GM18873 (cell line): Measurements from ENCODE around the gene TMED10.
"Not testable (repeated sequence)": the region's sequence is repeated elsewhere in the genome, so short reads cannot be mapped to it uniquely, and the experiment has no call there.

Experiments
- ATAC-seq: cut with Tn5 transposase; IDR thresholded peaks from one replicate; pipeline ENCODE4 v1.9.1; 2021; ENCODE audit warnings: mild to moderate bottlenecking, moderate library complexity, moderate number of reproducible peaks; ENCODE audit not compliant: unreplicated experiment, low FRiP score

Gene TMED10

DNA sequence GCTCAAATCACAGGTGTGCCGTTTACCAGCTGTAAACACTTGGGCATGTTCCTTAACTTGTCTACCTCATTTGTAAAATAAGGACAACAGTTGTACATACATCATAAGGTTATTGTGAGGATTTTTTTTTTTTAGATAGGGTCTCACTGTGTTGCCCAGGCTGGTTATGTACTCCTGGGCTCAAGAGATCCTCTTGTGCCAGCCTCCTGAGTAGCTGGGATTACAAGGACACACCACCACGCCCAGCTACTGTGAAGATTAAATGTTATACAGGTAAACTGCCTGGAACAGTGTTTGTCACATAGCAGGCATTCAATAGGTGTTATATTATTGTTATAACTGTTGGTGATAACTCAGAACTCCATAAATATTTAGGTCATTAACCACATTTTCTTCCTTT lies 12.7 kb downstream of the TMED10 start:
- ATAC-seq, result no peak

DNA sequence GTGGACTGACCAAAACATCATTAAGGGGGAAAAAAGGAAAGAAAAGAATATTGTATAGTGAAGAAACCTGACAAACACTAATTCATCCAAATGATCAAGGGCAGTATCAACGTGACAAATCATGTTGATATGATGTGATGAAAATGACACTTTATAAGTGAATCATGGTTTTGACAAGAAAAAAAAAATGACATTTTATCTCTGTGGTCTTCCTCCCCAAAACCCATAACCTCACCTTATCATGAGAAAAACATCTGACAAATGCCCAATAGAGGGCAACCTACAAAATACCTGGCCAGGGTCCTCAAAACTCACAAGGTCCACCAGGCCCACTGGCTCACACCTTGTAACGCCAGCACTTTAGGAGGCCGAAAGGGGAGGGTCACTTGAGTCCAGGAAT lies 13.8 kb downstream of the TMED10 start:
- ATAC-seq, result no peak

DNA sequence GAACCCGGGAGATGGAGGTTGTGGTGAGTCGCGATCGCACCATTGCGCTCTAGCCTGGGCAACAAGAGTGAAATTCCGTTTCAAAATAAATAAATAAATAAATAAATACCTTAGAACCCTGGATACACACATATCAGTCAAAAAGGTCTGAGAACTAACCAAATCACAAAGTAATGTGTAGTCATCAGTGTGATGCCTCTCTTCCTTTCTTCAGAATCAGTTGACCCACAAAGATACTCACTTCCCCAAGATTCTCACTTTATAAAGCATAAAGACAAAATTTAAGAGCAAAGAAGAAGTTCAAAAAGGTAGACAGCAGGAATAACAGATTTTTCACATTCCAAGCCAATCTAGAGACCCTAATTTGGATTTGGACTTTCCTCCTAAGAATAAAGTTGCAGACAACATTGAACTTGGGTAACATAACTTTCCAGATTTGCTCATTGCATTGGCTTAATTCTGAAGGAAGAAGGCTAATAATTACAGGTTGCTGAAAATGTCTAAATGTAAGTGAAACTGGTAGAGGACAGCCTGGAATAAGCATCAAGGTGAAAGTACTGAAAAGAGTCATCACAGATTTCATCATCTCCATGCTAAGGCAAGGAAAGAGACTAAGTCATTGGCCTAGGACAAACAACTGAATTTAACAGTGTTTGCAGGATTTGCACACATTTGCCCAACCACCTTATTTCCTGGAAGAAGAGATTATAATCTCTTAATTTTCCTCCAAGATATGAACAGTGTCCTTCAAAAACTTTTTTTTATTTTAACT lies 17.4 kb downstream of the TMED10 start:
- ATAC-seq, result no peak

DNA sequence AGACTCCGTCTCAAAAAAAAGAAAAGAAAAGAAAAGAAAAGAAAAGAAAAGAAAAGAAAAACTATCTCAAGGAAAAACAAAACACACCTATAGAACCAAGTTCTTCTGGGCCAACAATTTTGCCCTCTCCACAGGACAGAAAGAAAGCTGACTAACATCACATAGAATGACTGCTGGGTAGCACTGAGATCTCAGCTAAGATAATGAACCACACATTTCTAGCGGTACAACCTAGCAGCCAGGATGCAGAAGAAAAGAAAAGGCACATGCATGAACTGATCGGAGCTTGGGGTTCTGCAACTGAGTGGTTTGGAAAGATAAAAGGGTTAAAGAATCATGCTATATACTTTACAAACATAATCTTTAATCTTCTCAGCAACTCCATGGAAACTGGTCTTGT lies 19.5 kb downstream of the TMED10 start:
- ATAC-seq, result no peak

DNA sequence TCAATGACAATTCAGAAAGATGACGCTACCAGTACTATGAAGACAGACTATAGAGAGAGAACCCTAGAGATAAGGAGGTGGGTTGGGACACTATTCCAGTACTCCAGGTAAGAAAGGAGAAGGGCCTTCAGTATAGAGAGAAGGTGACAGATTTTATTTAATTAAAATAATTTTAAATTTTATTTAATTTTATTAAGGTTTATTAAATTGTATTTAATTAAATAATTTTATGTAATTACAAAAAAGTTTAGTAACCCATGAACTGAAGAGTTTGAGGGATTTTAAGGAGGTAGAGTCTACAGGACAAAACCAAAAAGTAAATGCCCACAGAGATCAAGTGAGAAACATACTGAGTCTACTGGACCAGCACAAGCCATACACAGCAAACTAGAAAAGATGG lies 20.3 kb downstream of the TMED10 start:
- ATAC-seq, result no peak

DNA sequence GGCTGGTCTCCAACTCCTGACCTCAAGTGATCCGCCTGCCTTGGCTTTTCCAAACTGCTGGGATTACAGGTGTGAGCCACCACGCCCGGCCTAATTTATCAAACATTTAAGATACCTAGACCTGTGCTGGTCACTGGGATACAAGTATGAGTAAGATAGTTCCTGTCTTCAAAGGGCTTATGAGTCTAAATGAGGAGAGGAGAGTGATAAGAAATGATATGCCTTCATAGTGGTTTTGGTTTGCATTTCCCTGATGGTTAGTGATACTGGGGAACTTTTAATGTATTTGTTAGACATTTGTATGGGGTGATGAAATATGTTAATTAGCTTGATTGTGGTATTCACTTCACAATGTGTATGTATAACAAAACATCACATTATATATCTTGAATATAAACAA lies 21.2 kb downstream of the TMED10 start:
- ATAC-seq, result no peak

DNA sequence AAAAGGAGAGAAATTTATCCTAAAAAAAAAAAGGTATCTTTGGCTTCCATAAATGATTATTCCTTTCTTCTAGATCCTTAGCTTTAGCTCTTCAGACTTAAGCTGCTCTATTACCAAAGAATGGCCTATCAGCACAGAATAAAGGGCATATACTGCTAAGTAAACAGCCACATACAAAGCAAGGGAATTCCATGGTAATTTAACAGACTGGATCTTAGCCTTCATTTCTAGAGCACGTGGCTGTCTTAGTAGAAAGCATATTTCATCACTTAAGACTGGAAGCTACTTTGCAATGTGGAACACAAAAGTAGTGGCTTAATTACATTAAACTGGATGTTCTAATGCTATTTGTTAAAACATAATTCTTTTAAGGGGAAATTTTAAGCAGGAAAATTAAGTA lies 23.1 kb downstream of the TMED10 start:
- no peak for ATAC-seq

DNA sequence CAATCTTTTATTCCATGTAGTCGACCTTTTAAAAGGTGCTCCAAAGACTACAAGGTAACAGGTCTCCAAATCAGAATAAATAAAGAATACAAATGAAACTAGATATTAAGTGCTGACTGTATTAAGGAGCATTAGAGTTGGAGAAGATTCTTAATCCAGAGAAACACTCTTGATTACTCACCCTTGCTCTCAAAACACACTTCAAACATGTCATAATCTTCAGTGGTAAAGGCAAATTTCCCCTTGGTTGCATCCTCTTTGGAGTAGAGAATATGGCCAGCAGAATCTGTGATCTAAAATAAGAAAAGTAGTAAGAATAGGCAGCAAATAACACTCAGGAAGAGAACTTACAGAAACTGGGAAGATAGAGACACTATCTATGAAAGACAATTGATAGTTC lies 24.6 kb downstream of the TMED10 start:
- no peak for ATAC-seq

DNA sequence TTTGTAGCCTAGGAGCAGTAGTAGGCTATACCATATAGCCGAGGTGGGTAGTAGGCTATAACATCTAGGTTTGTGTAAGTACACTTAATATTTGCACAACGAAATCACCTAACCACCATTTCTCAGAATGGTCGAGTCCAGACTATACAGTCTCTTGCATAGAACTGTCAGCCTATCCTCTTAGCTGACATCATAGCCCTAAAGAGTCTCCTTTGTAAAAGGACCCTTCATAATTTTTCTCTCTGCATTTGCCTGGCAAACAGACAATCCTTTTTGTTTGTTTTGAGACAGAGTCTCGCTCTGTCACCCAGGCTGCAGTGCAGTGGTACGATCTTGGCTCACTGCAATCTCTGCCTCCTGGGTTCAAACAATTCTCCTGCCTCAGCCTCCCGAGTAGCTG lies 25.8 kb downstream of the TMED10 start:
- ATAC-seq, result not testable (repeated sequence)

DNA sequence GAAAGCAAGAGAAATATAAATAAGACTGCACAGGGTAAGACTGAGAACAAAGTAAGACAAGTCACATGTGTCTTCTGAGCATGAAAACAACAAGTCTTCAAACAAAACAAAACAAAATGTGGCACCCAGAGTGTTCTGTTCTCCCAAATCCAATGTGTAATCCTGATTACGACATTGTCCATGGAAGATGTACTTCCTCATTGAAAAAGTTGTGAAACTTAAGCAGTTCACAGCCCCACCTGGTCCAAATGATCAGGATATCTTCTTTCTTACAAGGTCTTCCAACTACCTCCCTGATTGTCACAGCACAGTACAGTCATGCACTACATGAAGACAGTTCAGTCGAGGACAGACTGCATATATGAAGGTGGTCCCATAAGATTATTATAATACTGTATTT lies 26.3 kb downstream of the TMED10 start:
- ATAC-seq, result no peak

DNA sequence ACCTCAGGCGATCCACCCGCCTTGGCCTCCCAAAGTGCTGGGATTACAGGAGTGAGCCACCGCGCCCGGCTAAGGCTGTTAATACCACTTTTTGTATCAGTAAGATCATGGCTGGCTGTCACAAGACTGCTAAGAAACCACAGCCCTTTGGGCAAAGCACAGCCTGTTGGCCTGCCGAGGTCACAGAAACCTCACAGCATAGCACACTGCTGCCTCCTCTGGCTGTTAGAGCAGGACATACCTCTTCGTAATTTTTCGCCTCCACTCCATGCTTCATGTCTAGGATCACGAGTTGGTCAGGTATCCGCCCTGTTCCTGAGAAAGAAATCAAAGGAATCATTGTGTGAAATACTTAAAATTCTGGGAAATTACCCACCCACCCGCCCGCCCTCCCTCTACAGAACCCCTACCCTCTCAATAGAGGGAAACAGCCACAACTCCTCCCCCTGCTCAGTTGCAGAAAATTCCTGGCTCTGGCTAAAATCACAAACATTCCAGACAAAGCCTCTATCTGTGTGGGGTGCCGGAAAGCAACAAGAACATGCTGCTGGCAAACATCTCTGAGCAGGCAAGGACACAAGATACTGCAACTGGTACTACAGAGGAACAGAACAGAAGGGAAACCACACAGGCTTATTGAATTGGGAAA lies 28.9 kb downstream of the TMED10 start:
- ATAC-seq, result no peak

DNA sequence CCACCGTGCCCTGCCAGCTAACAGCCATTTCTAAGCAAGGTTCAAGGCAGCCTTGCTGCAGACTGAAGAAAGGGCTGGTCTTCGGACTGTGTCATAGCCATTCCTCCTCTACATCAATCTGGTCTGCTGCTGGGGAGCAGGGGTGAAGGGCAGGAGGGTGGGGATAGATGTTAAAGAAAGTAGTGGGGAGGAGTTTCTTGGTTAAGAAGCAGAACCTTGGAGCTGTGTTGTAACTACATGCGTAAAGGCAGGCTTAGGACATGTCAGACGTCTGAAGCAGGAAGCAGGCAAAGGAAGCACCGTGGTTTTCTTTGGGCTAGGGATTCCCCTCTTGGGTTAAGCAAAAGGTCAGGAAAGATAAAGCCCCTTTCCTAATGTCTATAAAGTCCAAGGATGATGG lies 31.5 kb downstream of the TMED10 start:
- ATAC-seq, result no peak

DNA sequence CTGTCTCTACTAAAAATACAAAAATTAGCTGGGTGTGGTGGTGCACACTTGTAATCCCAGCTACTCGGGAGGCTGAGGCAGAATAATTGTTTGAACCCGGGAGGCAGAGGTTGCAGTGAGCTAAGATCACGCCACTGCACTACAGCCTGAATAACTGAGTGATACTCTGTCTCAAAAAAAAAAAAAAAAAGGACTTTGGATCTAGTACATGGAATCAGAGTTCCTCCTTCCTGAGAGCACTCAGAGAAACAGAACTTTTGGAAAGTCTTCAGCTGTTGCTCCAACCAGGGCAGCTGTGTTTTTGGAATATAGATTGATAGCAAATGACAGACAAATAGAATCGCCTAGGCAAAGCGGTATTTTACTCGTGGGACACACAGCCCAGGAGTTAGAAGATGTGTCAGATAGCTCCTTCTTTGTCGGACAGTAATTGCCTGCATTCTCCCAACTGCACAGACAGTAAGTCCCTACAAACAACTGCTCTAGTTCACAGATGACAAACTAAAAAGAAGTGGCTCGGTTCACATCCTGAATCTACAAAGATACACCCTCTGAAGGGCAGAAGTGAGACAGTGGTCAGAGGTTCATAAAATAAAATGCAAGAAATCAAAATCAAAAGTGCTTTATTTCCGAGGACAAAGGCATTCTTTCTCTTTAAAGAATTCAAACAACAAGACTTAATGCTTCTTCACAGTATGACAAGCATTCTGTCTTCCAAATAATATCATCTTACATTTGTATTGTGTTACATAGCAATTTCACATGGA lies 32.5 kb downstream of the TMED10 start:
- ATAC-seq, result no peak

DNA sequence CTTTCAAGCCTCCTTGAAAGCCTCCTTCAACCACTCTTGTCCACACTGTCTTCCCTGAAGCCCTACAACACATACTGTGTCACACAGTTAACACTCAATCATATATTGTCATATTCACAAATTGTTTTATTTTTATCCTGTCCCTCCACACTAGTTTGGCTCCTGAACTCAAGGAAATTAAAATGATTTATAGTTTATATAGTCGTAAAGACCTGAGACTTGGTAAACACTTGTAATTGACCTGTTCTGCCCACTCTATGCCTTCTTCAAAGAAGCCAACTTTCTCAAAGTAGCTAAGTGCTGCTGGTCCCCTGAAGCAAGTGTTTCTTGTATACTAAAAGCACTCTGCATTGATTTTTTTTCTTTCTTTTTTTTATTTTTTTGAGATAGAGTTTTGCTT lies 33.9 kb downstream of the TMED10 start:
- no peak for ATAC-seq

DNA sequence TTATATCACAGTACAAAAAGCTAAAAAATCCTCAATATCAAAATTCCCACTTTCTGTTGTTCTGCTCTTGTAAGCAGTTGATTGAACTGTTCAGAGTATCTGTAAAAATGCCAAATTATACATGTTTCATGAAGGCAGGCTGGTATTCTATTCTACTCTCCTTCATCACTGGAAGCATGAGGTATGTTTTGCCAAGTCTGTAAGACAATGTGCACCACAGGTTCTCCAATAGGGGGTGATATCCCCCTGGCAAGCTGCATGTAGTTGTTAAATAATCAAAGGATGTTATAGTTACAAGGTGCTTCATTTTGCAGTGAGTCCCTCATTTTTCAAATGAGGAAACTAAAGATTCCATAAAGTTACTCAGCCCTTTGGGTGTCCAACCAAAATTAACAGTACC lies 34.4 kb downstream of the TMED10 start:
- ATAC-seq, result no peak

DNA sequence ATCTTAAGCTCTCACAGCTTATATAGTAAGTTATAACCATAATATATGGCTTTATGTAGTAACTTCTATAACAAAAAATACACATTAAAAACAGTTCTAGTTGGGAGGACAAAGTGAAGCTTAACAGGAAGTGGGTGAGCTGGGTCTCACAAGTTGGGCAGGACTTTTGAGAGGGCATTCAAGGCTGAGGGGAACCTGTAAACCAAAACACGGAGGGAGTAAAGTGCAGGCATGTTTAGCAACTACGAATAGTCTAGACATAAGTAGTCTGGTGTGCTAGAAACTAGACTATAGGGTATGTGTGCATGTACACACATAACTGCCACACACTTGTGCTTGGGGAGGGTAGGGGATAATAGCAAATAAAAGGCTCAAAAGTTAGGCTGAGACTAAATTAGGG lies 35.4 kb downstream of the TMED10 start:
- ATAC-seq, result no peak

DNA sequence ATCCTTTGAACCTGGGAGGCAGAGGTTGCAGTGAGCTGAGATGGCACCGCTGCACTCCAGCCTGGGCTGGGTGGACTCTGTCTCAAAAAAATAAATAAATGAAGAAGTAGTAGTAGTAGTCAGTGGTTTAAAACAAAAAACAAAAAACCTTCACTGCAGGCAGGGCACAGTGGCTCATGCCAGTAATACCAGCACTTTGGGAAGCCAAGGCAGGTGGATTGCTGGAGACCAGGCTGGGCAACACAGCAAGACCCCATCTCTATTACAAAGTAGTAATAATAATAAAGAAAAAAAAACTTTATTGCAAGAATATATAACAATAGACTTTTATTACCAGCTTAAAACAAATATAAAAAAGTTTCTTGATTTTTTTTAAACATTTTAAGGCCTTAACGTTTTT lies 35.8 kb downstream of the TMED10 start:
- ATAC-seq, result no peak

DNA sequence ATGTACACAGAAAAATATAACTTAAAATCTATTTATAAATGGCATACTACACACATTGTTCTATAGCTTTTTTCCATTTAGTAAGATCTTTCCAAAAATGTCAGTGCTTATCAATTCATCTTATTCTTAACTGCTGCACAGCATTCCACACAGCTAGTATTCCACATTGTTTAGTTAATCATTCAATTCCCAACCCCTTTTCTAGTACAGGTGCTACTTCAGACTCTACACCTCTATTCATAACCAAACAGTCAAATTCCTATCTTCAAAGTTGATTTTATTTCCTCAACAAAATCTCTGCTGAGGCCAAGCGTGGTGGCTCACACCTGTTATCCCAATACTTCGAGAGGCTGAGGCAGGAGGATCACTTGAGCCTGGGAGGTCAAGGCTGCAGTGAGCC lies 37.2 kb downstream of the TMED10 start:
- ATAC-seq, result no peak

DNA sequence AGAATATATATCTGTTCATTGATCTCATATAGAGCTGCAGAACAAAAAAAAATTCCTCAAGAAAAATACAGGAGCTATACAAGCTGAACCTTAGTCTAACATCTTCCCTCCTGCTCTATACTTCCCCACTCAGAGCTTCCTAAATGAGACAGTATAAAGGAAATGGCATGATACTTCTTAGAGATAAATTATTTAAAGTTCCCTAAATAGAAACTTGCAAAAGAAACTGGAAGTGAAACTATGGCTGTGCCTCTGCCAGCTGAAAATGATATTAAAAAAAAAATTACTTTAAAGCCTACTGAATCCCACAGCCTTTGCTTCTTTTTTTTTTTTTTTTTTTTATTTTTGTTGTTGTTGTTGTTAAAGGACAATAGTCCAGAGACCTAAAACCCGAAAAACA lies 37.9 kb downstream of the TMED10 start:
- ATAC-seq, result no peak

DNA sequence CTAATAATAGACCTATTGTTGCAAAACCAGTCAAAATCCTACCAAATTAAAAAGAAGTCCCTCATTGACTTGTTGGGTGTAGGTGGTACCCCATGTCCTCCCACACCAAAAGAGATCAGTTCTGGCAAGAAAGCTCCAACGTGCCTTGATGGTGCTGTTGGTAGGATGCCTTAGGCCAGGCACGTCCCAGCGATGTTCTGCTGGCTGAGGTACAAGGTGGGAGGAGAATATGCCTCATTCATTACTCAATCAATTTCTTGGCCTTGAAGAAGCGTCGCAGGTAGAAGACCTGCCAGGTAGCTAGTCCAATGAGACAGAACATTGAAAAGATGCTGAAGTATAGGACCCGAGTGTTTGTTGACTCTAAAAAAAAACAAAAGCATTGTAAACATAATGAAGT lies 41.8 kb downstream of the TMED10 start:
- no peak for ATAC-seq

DNA sequence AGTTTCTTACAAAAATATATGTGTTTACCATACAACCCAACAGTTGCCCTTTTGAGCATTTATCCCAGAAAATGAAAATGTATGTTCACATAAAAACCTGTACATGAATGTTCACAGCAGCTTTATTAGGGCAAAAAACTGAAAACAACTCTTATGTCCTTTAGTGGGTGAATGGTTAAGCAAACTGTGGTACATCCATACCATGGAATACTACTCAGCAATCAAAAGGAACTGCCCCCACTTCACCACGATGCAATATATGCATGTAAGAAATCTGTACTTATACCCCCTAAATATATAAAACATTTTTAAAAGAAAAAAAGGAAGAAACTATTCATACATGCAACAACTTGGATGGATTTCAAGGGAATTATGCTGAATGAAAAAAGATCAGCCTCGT lies 42.8 kb downstream of the TMED10 start:
- ATAC-seq, result no peak
